ENCODE measurements around the gene SLC43A2. TPM values are rescaled to one million over a fixed set of nuclear protein-coding genes. Genes with fewer than 3 reads are reported as not detected.

SLC43A2 gene
- total and polyA plus RNA-seq, 2 of the 13 experiments (the other 11 are each of a cell fraction or from before 2014, with no cell fraction given), result 7.3 to 20.0 TPM

- in situ Hi-C loops (cut with HindIII; ENCODE audit: extremely low pct_ligation_motif_present, low pct_unique_long_range_greater_than_20kb), result no loop called here
Observed at GRCh38 chr17:1646199-1646875, 17.7 kb upstream of the SLC43A2 start.

More at GRCh38 chr17:1646199-1646875, 17.7 kb upstream of the SLC43A2 start:
- Histone ChIP-seq H3K4me2 (ENCODE audit: low read depth, low read length) (no peak overlapping the region), H2AFZ (ENCODE audit: low read length) (no peak overlapping the region), H3K9me3 (ENCODE audit: low read length) (no peaks in the 10 kb centered on the region), H4K20me1 (ENCODE audit: insufficient read depth, low read length) (peaks cover 6% of the 10 kb centered on the region; the same call in 1 of the 2 replicates), H3K9ac (ENCODE audit: insufficient read depth, low read depth, low read length) (no peak overlapping the region), H3K27ac (ENCODE audit: extremely low read length, insufficient read depth, low read length) (no peak overlapping the region), H3K36me3 (replicated peaks in 1 of 2; ENCODE audit: control insufficient read depth in 1 of 2, insufficient read depth in 2 of 2, low read length in 2 of 2) (peaks cover 8% of the 10 kb centered on the region in 2 experiments; a peak in 4 of 5 replicates), H3K79me2 (ENCODE audit: insufficient read depth, low read length) (no peaks in the 10 kb centered on the region), H3K4me3 (replicated peaks in 1 of 3; ENCODE audit: insufficient read depth in 1 of 3, low read depth in 2 of 3, low read length in 3 of 3) (no peak overlapping the region), H3K27me3 (ENCODE audit: control insufficient read depth in 1 of 2, insufficient read depth in 2 of 2, low read length in 2 of 2) (peaks cover 0 to 5% of the 10 kb centered on the region in 2 experiments; a peak in 1 of 5 replicates), H3K4me1 (ENCODE audit: insufficient read depth, low read length) (peaks cover 61% of the 10 kb centered on the region)
- FAIRE-seq, result no peak
- BruUV-seq (replicated peaks), result no TSS peak
- no peak for TF ChIP-seq ZNF562 (CRISPR knock-in tag; IDR thresholded peaks at IDR 0.05; ENCODE audit: borderline replicate concordance)
- no peak for TF ChIP-seq HIVEP1 (CRISPR knock-in tag; IDR thresholded peaks at IDR 0.05)
- TF ChIP-seq PRPF4 (IDR thresholded peaks at IDR 0.05; ENCODE audit: low read depth, low read length, poor library complexity, severe bottlenecking), result no peak
- no peak for TF ChIP-seq SKIL (CRISPR knock-in tag; IDR thresholded peaks at IDR 0.05; ENCODE audit: borderline replicate concordance)
- TF ChIP-seq TCF7 (IDR thresholded peaks at IDR 0.05; ENCODE audit: low read depth), result no peak
- TF ChIP-seq TFE3 (CRISPR knock-in tag; IDR thresholded peaks at IDR 0.05), result no peak
- TF ChIP-seq XBP1 (CRISPR knock-in tag; IDR thresholded peaks at IDR 0.05), result no peak
- TF ChIP-seq THAP7 (CRISPR knock-in tag; IDR thresholded peaks at IDR 0.05), result no peak
- no peak for TF ChIP-seq MXI1 (IDR thresholded peaks at IDR 0.05; ENCODE audit: borderline replicate concordance, low read depth, low read length)
- no peak for TF ChIP-seq REL (CRISPR knock-in tag; conservative IDR thresholded peaks at IDR 0.05)
- TF ChIP-seq TBX3 (IDR thresholded peaks at IDR 0.05; ENCODE audit: borderline replicate concordance), result no peak
- TF ChIP-seq ZBTB8A (CRISPR knock-in tag; IDR thresholded peaks at IDR 0.05; ENCODE audit: borderline replicate concordance, low read depth), result no peak
- TF ChIP-seq ZNF317 (CRISPR knock-in tag; IDR thresholded peaks at IDR 0.05), result no peak
- TF ChIP-seq NFIC (IDR thresholded peaks at IDR 0.05; ENCODE audit: low read length), result no peak
- WGBS (ENCODE audit: low lambda C conversion rate), result 82% methylated on average over 8 of the region's 13 CpGs
- ChIA-PET POLR2A (no interaction called here), CTCF (ENCODE audit: low intra/inter-chr PET ratio, low total read pairs) (no interaction called here)
- ATAC-seq, result no peak
- no peak for DNase-seq (ENCODE audit: low spot score)
- intact Hi-C loops (cut with micrococcal nuclease; ENCODE audit: unreplicated experiment), result no loop called here

Measured in HepG2 (cell line).